PC-3 (cell line): Measurements from ENCODE around the gene MC1R. TPM values are rescaled to one million over a fixed set of nuclear protein-coding genes. Genes with fewer than 3 reads are reported as not detected.

Experiments used
- ATAC-seq: fragments of 200-7000 bp; cut with Tn5 transposase; 2 replicates; pipeline ENCODE4 v1.9.1; 2020; ENCODE audit warnings: mild to moderate bottlenecking, moderate library complexity
- BruUV-seq: library from RNA; stranded (reverse); fragments of 400-500 nt; replicated peaks from 2 replicates; lab custom pipeline; 2021; lab: Mats Ljungman, UMichigan
- CTCF ChIA-PET: fragments of 300-600 bp; sonication (Branson Sonifier 250); formaldehyde crosslinking; loops from one replicate; lab custom pipeline; 2022; ENCODE audit warnings: antibody characterized with exemption; lab: Charles Lee
- POLR2A ChIA-PET: fragments of 300-600 bp; sonication (Branson Sonifier 250); formaldehyde crosslinking; loops from one replicate; lab custom pipeline; 2022; ENCODE audit warnings: antibody characterized with exemption; ENCODE audit not compliant: unreplicated experiment; lab: Charles Lee
- DNase-seq: peaks from one replicate; pipeline ENCODE4 v3.0.0-alpha.2; 2015
- H2AFZ ChIP-seq: fragments of 300-600 bp; sonication (generic); 2 replicates; pipeline ENCODE4 v1.6.0; 2016; ENCODE audit warnings: antibody characterized with exemption, low read length
- H3F3A ChIP-seq: fragments of 300-600 bp; sonication (generic); one replicate; pipeline ENCODE4 v1.6.0; 2017; ENCODE audit warnings: antibody characterized with exemption, low read length, control low read depth, mild to moderate bottlenecking; ENCODE audit not compliant: unreplicated experiment
- H3K27ac ChIP-seq: fragments of 300-600 bp; sonication (generic); 2 replicates; pipeline ENCODE4 v1.5.1; 2016; ENCODE audit warnings: mild to moderate bottlenecking, low read length
- H3K27me3 ChIP-seq: fragments of 300-600 bp; sonication (generic); 2 replicates; pipeline ENCODE4 v1.6.1; 2016; ENCODE audit warnings: low read length, mixed read lengths
- H3K36me3 ChIP-seq: fragments of 300-600 bp; sonication (generic); 2 replicates; pipeline ENCODE4 v1.6.1; 2016; ENCODE audit warnings: low read depth, mixed run types, low read length, mixed read lengths
- H3K4me1 ChIP-seq: fragments of 300-600 bp; sonication (generic); 2 replicates; pipeline ENCODE4 v1.5.1; 2016; ENCODE audit warnings: low read length; ENCODE audit not compliant: insufficient read depth
- H3K4me2 ChIP-seq: fragments of 300-600 bp; sonication (generic); 2 replicates; pipeline ENCODE4 v1.6.0; 2016; ENCODE audit warnings: low read length
- H3K4me3 ChIP-seq: fragments of 300-600 bp; sonication (generic); 2 replicates; pipeline ENCODE4 v1.5.1; 2016; ENCODE audit warnings: mild to moderate bottlenecking, low read length, mixed read lengths
- H3K79me2 ChIP-seq: fragments of 300-600 bp; sonication (generic); 2 replicates; pipeline ENCODE4 v1.6.1; 2017; ENCODE audit warnings: low read length, mixed read lengths
- H3K9ac ChIP-seq: fragments of 300-600 bp; sonication (generic); 2 replicates; pipeline ENCODE4 v1.6.0; 2016; ENCODE audit warnings: mild to moderate bottlenecking, low read length
- H3K9me2 ChIP-seq: fragments of 300-600 bp; sonication (generic); replicated peaks from 2 replicates; pipeline ENCODE4 v1.6.1; 2016; ENCODE audit warnings: mixed run types, low read length, mixed read lengths
- H3K9me3 ChIP-seq: fragments of 300-600 bp; sonication (generic); 2 replicates; pipeline ENCODE4 v1.6.1; 2016; ENCODE audit warnings: low read length, mixed read lengths
- H4K20me1 ChIP-seq: fragments of 300-600 bp; sonication (generic); 2 replicates; pipeline ENCODE4 v1.6.1; 2016; ENCODE audit warnings: low read length, mixed read lengths
- EZH2 ChIP-seq: fragments of 300-600 bp; sonication (generic); IDR thresholded peaks from one replicate; pipeline ENCODE4 v1.6.1; 2017; ENCODE audit warnings: antibody characterized with exemption, mild to moderate bottlenecking, low read length; ENCODE audit not compliant: unreplicated experiment
- EZH2phosphoT487 ChIP-seq: fragments of 300-600 bp; sonication (generic); IDR thresholded peaks from 2 replicates; pipeline ENCODE4 v1.6.1; 2018; ENCODE audit warnings: mild to moderate bottlenecking, antibody characterized with exemption, low read length, borderline replicate concordance
- intact Hi-C: fragments of 100-400 bp; cut with micrococcal nuclease; formaldehyde crosslinking; loops from 2 replicates; pipeline ENCODE4 v1.9.0; 2023
- total RNA-seq: library from RNA; depleted of rRNA; stranded (reverse); fragments of >200 nt; gene quantifications from 2 replicates; pipeline ENCODE4 v1.2.3, GENCODE V29; 2014
- TF ChIP-seq, protein P1 (sequence below): fragments of 300-600 bp; sonication (generic); conservative IDR thresholded peaks from 2 replicates; pipeline ENCODE4 v1.5.1; 2017; ENCODE audit warnings: antibody characterized with exemption, low read depth, mild to moderate bottlenecking, low read length

MC1R gene
- total RNA-seq, 1 experiment from 2014 or later = 4.2 TPM

DNA sequence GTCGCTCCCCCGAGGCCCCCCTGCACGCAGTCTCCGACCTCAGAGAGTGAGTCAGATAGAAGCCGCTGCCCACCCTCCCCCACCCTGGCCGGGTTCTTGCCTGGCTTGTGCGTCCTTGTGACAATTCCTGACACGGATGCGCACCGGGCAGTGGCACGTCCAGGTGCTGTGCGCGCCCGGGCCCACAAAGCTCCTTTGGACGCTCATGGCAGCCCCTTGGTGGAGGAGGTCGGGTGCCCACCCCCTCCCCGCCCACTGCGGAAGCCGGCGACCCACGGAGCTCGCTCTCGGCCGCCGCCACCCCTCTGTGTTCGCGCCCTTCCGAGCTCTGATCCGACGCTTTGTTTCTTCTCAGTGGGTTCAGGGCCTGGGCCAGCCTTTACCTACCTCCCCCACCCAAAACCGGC is 3.8 kb downstream of the MC1R start:
- DNase-seq (peak; percentile 84), ATAC-seq (peak; percentile 37)
- peak overlapping the region; percentile 80 for H2AFZ ChIP-seq
- H3K36me3 ChIP-seq = no peaks in the 10 kb centered on the region
- H3K9me2 ChIP-seq = no peaks in the 10 kb centered on the region
- H3K4me1 ChIP-seq = peaks cover 32% of the 10 kb centered on the region
- peak overlapping the region; percentile 97 for H3K9ac ChIP-seq
- H3K9me3 ChIP-seq = no peaks in the 10 kb centered on the region
- H3K4me3 ChIP-seq = peak overlapping the region; percentile 84
- H3K27me3 ChIP-seq = no peaks in the 10 kb centered on the region
- ChIA-PET CTCF (no interaction called here), POLR2A (interaction anchor here (0.7 kb wide), 1 partner anchor 17 kb away, joined by 3 read pairs; no protein-coding TSS in a partner anchor)
- peak overlapping the region; percentile 97 for H3K4me2 ChIP-seq
- TF ChIP-seq, protein P1, sequence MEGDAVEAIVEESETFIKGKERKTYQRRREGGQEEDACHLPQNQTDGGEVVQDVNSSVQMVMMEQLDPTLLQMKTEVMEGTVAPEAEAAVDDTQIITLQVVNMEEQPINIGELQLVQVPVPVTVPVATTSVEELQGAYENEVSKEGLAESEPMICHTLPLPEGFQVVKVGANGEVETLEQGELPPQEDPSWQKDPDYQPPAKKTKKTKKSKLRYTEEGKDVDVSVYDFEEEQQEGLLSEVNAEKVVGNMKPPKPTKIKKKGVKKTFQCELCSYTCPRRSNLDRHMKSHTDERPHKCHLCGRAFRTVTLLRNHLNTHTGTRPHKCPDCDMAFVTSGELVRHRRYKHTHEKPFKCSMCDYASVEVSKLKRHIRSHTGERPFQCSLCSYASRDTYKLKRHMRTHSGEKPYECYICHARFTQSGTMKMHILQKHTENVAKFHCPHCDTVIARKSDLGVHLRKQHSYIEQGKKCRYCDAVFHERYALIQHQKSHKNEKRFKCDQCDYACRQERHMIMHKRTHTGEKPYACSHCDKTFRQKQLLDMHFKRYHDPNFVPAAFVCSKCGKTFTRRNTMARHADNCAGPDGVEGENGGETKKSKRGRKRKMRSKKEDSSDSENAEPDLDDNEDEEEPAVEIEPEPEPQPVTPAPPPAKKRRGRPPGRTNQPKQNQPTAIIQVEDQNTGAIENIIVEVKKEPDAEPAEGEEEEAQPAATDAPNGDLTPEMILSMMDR = no peak
- TF ChIP-seq EZH2phosphoT487 = no peak
- no peak for TF ChIP-seq EZH2
- H3K79me2 ChIP-seq = 0 out of 2 replicates have a peak, but pooled peaks cover 7% of the 10 kb centered on the region
- no peaks in the 10 kb centered on the region for H3F3A ChIP-seq
- peak overlapping the region; percentile 99 for H3K27ac ChIP-seq
- peaks cover 18% of the 10 kb centered on the region; the same call in 1 of the 2 replicates for H4K20me1 ChIP-seq
- BruUV-seq = no TSS peak
- intact Hi-C loops = no loop called here

DNA sequence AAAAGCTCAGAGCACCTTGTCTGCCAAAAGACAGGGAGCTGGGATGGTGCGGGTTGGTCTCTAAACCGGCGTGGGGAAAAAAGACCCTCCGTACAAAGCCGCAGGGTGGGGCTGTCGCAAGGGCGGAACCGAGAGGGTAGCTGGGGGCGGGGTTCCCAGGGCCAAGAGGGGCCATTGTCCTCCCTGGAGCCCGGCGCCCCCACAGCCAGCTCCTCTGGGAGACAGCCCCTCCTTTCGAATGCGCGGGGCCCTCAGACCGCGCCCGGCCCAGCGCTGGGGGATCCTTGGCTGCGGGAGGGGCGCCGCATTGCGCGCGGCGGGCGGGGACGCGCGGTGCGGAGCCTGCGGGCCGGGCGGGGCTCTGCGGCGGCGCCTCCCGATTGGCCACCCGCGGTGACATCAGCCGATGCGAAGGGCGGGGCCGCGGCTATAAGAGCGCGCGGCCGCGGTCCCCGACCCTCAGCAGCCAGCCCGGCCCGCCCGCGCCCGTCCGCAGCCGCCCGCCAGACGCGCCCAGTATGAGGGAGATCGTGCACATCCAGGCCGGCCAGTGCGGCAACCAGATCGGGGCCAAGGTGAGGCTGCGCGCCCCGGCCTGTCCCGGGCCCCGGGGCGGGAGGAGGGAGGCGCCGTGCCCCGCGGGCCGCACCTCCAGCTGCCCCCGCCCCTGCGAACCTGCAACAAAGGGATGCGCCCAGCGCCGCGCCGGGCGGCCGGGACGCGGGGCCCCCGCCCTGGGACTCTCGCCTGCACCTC is 4.4 kb downstream of the MC1R start, which contains the start of gene TUBB3:
Gene TUBB3 (plus strand): TSS at position 459 of the 756 bp plus-strand sequence. CDS start 60 bp downstream, at position 519.
- Histone ChIP-seq H3F3A (no peaks in the 10 kb centered on the region), H3K9ac (peak within 1 kb of the TSS; percentile 97), H3K9me2 (no peaks in the 10 kb centered on the region), H3K4me3 (peak within 1 kb of the TSS; percentile 84), H4K20me1 (peaks cover 21% of the 10 kb centered on the region; the same call in 1 of the 2 replicates), H3K4me1 (peaks cover 27% of the 10 kb centered on the region), H3K36me3 (no peaks in the 10 kb centered on the region), H2AFZ (peak within 1 kb of the TSS; percentile 80), H3K27ac (peak within 1 kb of the TSS; percentile 99), H3K79me2 (0 out of 2 replicates have a peak, but pooled peaks cover 7% of the 10 kb centered on the region), H3K9me3 (no peaks in the 10 kb centered on the region), H3K4me2 (peak within 1 kb of the TSS; percentile 97), H3K27me3 (no peaks in the 10 kb centered on the region)
- ATAC-seq (peak; percentile 34), DNase-seq (peak; percentile 78)
- ChIA-PET CTCF (no interaction called here), POLR2A (interaction anchor here (0.6 kb wide), 1 partner anchor 25 kb away, joined by 6 read pairs; the partner anchor contains the start of gene DEF8)
- intact Hi-C loops = no loop called here
- no TSS peak for BruUV-seq
- TF ChIP-seq EZH2 (no peak), EZH2phosphoT487 (no peak)
- TF ChIP-seq, protein P1 = no peak
